DOHH2 (cell line): Measurements from ENCODE around the gene CAMKMT.

Experiments
- CTCF ChIP-seq: fragments of 200-600 bp; sonication (generic); IDR thresholded peaks from one replicate; pipeline ENCODE4 v1.5.1; 2014; ENCODE audit warnings: antibody characterized with exemption, mild to moderate bottlenecking, low read depth, low read length; ENCODE audit not compliant: poor library complexity, severe bottlenecking
- EZH2phosphoT487 ChIP-seq: fragments of 200-600 bp; sonication (generic); IDR thresholded peaks from 2 replicates; pipeline ENCODE4 v1.6.1; 2017; ENCODE audit warnings: borderline replicate concordance, mild to moderate bottlenecking, antibody characterized with exemption, low read length, moderate library complexity, mixed read lengths

GRCh38 chr2:44672431-44672830 is 310.7 kb downstream of the CAMKMT start:
- TF ChIP-seq CTCF (no peak), EZH2phosphoT487 (no peak)
